Mesenchymal stem cell (in vitro differentiated cells and primary cell): ENCODE data around the gene THPO.
A peak's percentile ranks its signal among the peaks of the same experiment; 100 is the strongest.

ENCODE experiments used
- DNase-seq: peaks from one replicate; pipeline ENCODE4 v3.0.0-alpha.2; 2013
- H2AFZ ChIP-seq: one replicate; pipeline ENCODE4 v1.6.1; 2013; ENCODE audit warnings: low read depth, mild to moderate bottlenecking, control low read depth, inconsistent platforms, low read length, moderate library complexity
- H2AK5ac ChIP-seq: 2 replicates; pipeline ENCODE4 v1.6.1; 2013; ENCODE audit warnings: low read length, moderate library complexity, mild to moderate bottlenecking, inconsistent platforms; ENCODE audit not compliant: severe bottlenecking
- H2BK120ac ChIP-seq: one replicate; pipeline ENCODE4 v1.6.1; 2013; ENCODE audit warnings: low read depth, mild to moderate bottlenecking, inconsistent platforms, low read length, moderate library complexity
- H2BK12ac ChIP-seq, 2 experiments: one replicate each; pipeline ENCODE4 v1.6.1; 2013; ENCODE audit warnings: inconsistent platforms in 2 of 2, low read length in 2 of 2, mild to moderate bottlenecking in 2 of 2, moderate library complexity in 2 of 2, control low read depth in 1 of 2
- H2BK15ac ChIP-seq: one replicate; pipeline ENCODE4 v1.6.1; 2013; ENCODE audit warnings: mild to moderate bottlenecking, low read depth, inconsistent platforms; ENCODE audit not compliant: poor library complexity, severe bottlenecking
- H2BK5ac ChIP-seq: 2 replicates; pipeline ENCODE4 v1.6.1; 2013; ENCODE audit warnings: low read depth, mild to moderate bottlenecking, low read length, control low read depth, inconsistent platforms; ENCODE audit not compliant: poor library complexity, severe bottlenecking
- H3K14ac ChIP-seq, 2 experiments: one replicate each; pipeline ENCODE4 v1.6.1; 2013; ENCODE audit warnings: inconsistent platforms in 2 of 2, low read length in 2 of 2, control low read depth in 1 of 2, mild to moderate bottlenecking in 1 of 2, moderate library complexity in 1 of 2
- H3K18ac ChIP-seq, 2 experiments: one replicate each; pipeline ENCODE4 v1.6.1; 2013; ENCODE audit warnings: inconsistent platforms in 2 of 2, low read length in 2 of 2, control low read depth in 1 of 2, low read depth in 1 of 2, mild to moderate bottlenecking in 1 of 2
- H3K23ac ChIP-seq, 2 experiments: one replicate each; pipeline ENCODE4 v1.6.1; 2013; ENCODE audit warnings: inconsistent platforms in 2 of 2, low read length in 2 of 2, mild to moderate bottlenecking in 2 of 2, moderate library complexity in 2 of 2, control low read depth in 1 of 2
- H3K27ac ChIP-seq: 2 replicates; pipeline ENCODE4 v1.5.1; 2013; ENCODE audit warnings: mild to moderate bottlenecking, moderate library complexity, low read length, control low read depth, inconsistent platforms; ENCODE audit not compliant: poor library complexity, severe bottlenecking
- H3K27me3 ChIP-seq, 2 experiments: 2 replicates each; pipeline versions ENCODE4 v1.6.1 to v1.7.0; 2013; ENCODE audit warnings: low read length in 2 of 2, mild to moderate bottlenecking in 2 of 2, moderate library complexity in 2 of 2, control low read depth in 1 of 2, inconsistent platforms in 1 of 2; ENCODE audit not compliant: control insufficient read depth in 1 of 2, insufficient read depth in 1 of 2
- H3K36me3 ChIP-seq, 2 experiments: 2 replicates each; pipeline versions ENCODE4 v1.6.1 to v1.7.0; 2013; ENCODE audit warnings: low read length in 2 of 2, control low read depth in 1 of 2, inconsistent platforms in 1 of 2, low read depth in 1 of 2, mild to moderate bottlenecking in 1 of 2; ENCODE audit not compliant: insufficient read depth in 2 of 2, control insufficient read depth in 1 of 2
- H3K4ac ChIP-seq, 2 experiments: one replicate each; pipeline ENCODE4 v1.6.1; 2013; ENCODE audit warnings: inconsistent platforms in 2 of 2, low read length in 2 of 2, mild to moderate bottlenecking in 2 of 2, moderate library complexity in 2 of 2, control low read depth in 1 of 2, low read depth in 1 of 2
- H3K4me1 ChIP-seq: 2 replicates; pipeline ENCODE4 v1.6.1; 2013; ENCODE audit warnings: low read depth, low read length, control low read depth; ENCODE audit not compliant: control insufficient read depth, insufficient read depth
- H3K4me2 ChIP-seq: 2 replicates; pipeline ENCODE4 v1.6.1; 2013; ENCODE audit warnings: low read length, mild to moderate bottlenecking, inconsistent platforms; ENCODE audit not compliant: poor library complexity, severe bottlenecking
- H3K4me3 ChIP-seq, 2 experiments: 2 replicates each; pipeline versions ENCODE4 v1.5.1 to v1.7.0; 2013; ENCODE audit warnings: low read length in 2 of 2, mild to moderate bottlenecking in 2 of 2, control low read depth in 1 of 2, low read depth in 1 of 2; ENCODE audit not compliant: insufficient read depth in 1 of 2
- H3K79me1 ChIP-seq: replicated peaks from 2 replicates; pipeline ENCODE4 v1.6.1; 2013; ENCODE audit warnings: mild to moderate bottlenecking, control low read depth, low read length, inconsistent platforms; ENCODE audit not compliant: poor library complexity, severe bottlenecking
- H3K9ac ChIP-seq: 2 replicates; pipeline ENCODE4 v1.7.0; 2013; ENCODE audit warnings: mild to moderate bottlenecking, low read length, moderate library complexity
- H3K9me3 ChIP-seq: 2 replicates; pipeline ENCODE4 v1.7.0; 2013; ENCODE audit warnings: mild to moderate bottlenecking, low read length; ENCODE audit not compliant: control insufficient read depth
- H4K8ac ChIP-seq: one replicate; pipeline ENCODE4 v1.6.1; 2013; ENCODE audit warnings: inconsistent platforms, mild to moderate bottlenecking, low read length, moderate library complexity
- H4K91ac ChIP-seq: one replicate; pipeline ENCODE4 v1.6.1; 2013; ENCODE audit warnings: mild to moderate bottlenecking, low read length, inconsistent platforms
- WGBS: methylation state at CpG from one replicate; pipeline ENCODE4 v1.1.7; 2013; ENCODE audit warnings: mixed read lengths; 5-methylcytosine and 5-hydroxymethylcytosine counted together

The THPO gene

GRCh38 chr3:184351511-184352148 lies 26.4 kb downstream of the THPO start:
- no peak overlapping the region for H3K23ac ChIP-seq
- WGBS = 52% methylated on average over 9 of the region's 9 CpGs
- H3K18ac ChIP-seq = no peak overlapping the region
- H3K14ac ChIP-seq = no peak overlapping the region
- no peak overlapping the region for H2BK5ac ChIP-seq
- H3K4me1 ChIP-seq = peaks cover 39% of the 10 kb centered on the region
- no peak for DNase-seq
- H3K79me1 ChIP-seq = peaks cover 3% of the 10 kb centered on the region
- H3K27me3 ChIP-seq = no peaks in the 10 kb centered on the region
- H3K4me2 ChIP-seq = peak overlapping the region; percentile 8
- no peaks in the 10 kb centered on the region for H3K9me3 ChIP-seq
- no peak overlapping the region for H2BK12ac ChIP-seq
- H4K8ac ChIP-seq = no peak overlapping the region
- no peak overlapping the region for H3K4me3 ChIP-seq
- no peak overlapping the region for H2BK120ac ChIP-seq
- H3K4ac ChIP-seq = no peak overlapping the region
- H3K36me3 ChIP-seq = peaks cover 26 to 48% of the 10 kb centered on the region in 2 experiments
- H2AK5ac ChIP-seq = peak overlapping the region; percentile 47
- no peak overlapping the region for H4K91ac ChIP-seq
- H2AFZ ChIP-seq = no peak overlapping the region
- no peak overlapping the region for H3K27ac ChIP-seq
- H2BK15ac ChIP-seq = no peak overlapping the region
- H3K9ac ChIP-seq = no peak overlapping the region

GRCh38 chr3:184350618-184351017 lies 27.4 kb downstream of the THPO start:
- Histone ChIP-seq H2BK5ac (no peak overlapping the region), H4K91ac (no peak overlapping the region), H3K18ac (no peak overlapping the region), H2BK12ac (no peak overlapping the region), H3K4me1 (peaks cover 46% of the 10 kb centered on the region), H3K9ac (no peak overlapping the region), H3K27me3 (no peaks in the 10 kb centered on the region), H3K9me3 (no peaks in the 10 kb centered on the region), H3K36me3 (peaks cover 27 to 49% of the 10 kb centered on the region in 2 experiments), H2BK15ac (no peak overlapping the region), H3K14ac (no peak overlapping the region), H3K4me2 (no peak overlapping the region), H4K8ac (no peak overlapping the region), H3K27ac (no peak overlapping the region), H3K4me3 (no peak overlapping the region), H3K4ac (no peak overlapping the region), H2AFZ (no peak overlapping the region), H3K23ac (no peak overlapping the region), H3K79me1 (peaks cover 5% of the 10 kb centered on the region), H2AK5ac (no peak overlapping the region), H2BK120ac (no peak overlapping the region)
- WGBS = 92% methylated on average over 6 of the region's 6 CpGs
- no peak for DNase-seq

GRCh38 chr3:184349563-184350470 lies 28.2 kb downstream of the THPO start:
- Histone ChIP-seq H3K27ac (no peak overlapping the region), H4K91ac (no peak overlapping the region), H3K9ac (no peak overlapping the region), H2BK12ac (no peak overlapping the region), H3K23ac (no peak overlapping the region), H3K14ac (no peak overlapping the region), H3K18ac (no peak overlapping the region), H2AK5ac (no peak overlapping the region), H3K79me1 (peaks cover 5% of the 10 kb centered on the region), H3K4ac (no peak overlapping the region), H3K9me3 (no peaks in the 10 kb centered on the region), H3K4me1 (peaks cover 52% of the 10 kb centered on the region), H2AFZ (no peak overlapping the region), H3K4me2 (no peak overlapping the region), H3K4me3 (no peak overlapping the region), H4K8ac (no peak overlapping the region), H3K36me3 (peaks cover 22 to 44% of the 10 kb centered on the region in 2 experiments), H2BK120ac (no peak overlapping the region), H3K27me3 (no peaks in the 10 kb centered on the region), H2BK15ac (no peak overlapping the region), H2BK5ac (no peak overlapping the region)
- WGBS = 94% methylated on average over 9 of the region's 10 CpGs
- DNase-seq = no peak

- H4K91ac ChIP-seq = no peak overlapping the region
- no peak overlapping the region for H3K4me3 ChIP-seq
- peaks cover 67% of the 10 kb centered on the region for H3K4me1 ChIP-seq
- H3K23ac ChIP-seq = no peak overlapping the region
- no peak overlapping the region for H2BK15ac ChIP-seq
- no peak overlapping the region for H3K4me2 ChIP-seq
- H3K9ac ChIP-seq = no peak overlapping the region
- H3K27ac ChIP-seq = peak overlapping the region; percentile 2
- no peak overlapping the region for H2AK5ac ChIP-seq
- WGBS = 95% methylated on average over 4 of the region's 4 CpGs
- no peak for DNase-seq
- H3K4ac ChIP-seq = no peak overlapping the region
- H3K14ac ChIP-seq = no peak overlapping the region
- H3K9me3 ChIP-seq = no peaks in the 10 kb centered on the region
- H2AFZ ChIP-seq = no peak overlapping the region
- no peaks in the 10 kb centered on the region for H3K27me3 ChIP-seq
- H3K18ac ChIP-seq = no peak overlapping the region
- no peak overlapping the region for H2BK5ac ChIP-seq
- H2BK120ac ChIP-seq = no peak overlapping the region
- peaks cover 34 to 36% of the 10 kb centered on the region in 2 experiments for H3K36me3 ChIP-seq
- peaks cover 6% of the 10 kb centered on the region for H3K79me1 ChIP-seq
- H4K8ac ChIP-seq = no peak overlapping the region
- no peak overlapping the region for H2BK12ac ChIP-seq
These were observed 30.0 kb downstream of the THPO start for GRCh38 chr3:184348057-184348382.
